Stimulated activated CD4-positive, alpha-beta T cell treated with anti-CD3 and anti-CD28 coated beads, Interleukin-1b, Interleukin-23, amount 100 ng/mL, for 48 hours (primary cell): ENCODE results near the gene TCERG1L.
"Not testable (repeated sequence)": the region's sequence is repeated elsewhere in the genome, so short reads cannot be mapped to it uniquely, and the experiment has no call there.

ENCODE experiments used
- DNase-seq: peaks from one replicate; pipeline ENCODE4 v3.0.0-alpha.2; 2020

TCERG1L gene

DNA sequence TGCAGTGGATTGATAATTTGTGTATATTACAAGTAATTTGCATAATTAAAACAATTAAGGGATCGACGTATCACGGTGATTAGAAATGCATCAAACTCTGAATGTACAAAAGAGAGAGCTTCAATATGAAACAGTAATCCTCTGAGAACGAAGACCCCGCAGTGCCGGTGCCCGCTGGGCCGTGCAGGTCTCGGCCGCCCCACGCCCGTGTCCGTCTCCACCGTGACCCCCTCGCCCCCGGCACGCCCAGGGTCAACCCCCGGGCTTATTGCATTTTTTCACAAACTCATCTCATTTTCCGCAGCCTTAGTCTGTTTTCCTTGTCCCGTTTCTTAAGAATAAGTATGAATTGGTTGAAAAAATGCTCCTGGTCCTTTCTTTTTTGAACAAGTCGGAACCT lies 218.6 kb downstream of the TCERG1L start:
- no peak for DNase-seq

DNA sequence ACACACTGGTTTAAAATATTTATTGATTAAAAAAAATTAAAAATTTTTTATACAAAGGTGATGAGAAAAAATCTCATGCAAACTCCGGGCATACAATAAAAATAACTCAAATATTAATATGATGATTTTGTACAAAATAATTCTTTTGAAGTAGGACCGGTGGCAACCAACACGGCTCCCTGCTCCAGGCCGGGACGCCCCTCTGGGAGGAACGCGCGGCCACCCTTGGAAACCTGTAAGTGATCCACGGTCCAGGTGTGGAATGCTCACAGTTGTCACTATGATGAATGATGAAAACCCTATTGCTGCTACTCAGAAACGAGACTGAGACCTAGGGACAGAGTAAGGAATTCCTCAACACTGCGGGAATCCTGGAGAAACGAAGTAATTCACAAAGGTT lies 219.1 kb downstream of the TCERG1L start:
- no peak for DNase-seq

DNA sequence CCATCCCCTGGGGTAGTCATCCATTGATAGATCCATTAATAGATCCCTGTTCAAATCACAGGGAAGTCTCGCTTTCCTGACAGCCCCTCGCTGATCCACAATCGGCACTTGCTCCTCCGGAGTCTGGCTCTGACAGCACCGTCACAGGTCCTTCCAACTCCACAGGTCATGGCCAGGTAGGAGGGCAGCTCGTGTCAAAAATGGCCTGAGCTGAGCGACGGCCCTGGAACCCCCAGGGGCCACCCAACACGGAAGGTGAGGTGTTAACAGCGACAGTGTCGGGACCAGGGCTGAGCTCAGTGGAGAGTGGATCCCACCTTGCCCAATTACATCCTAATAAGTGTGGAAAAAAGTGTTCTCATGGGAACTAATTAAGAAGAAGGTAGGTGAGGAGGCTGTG lies 219.8 kb downstream of the TCERG1L start:
- no peak for DNase-seq

DNA sequence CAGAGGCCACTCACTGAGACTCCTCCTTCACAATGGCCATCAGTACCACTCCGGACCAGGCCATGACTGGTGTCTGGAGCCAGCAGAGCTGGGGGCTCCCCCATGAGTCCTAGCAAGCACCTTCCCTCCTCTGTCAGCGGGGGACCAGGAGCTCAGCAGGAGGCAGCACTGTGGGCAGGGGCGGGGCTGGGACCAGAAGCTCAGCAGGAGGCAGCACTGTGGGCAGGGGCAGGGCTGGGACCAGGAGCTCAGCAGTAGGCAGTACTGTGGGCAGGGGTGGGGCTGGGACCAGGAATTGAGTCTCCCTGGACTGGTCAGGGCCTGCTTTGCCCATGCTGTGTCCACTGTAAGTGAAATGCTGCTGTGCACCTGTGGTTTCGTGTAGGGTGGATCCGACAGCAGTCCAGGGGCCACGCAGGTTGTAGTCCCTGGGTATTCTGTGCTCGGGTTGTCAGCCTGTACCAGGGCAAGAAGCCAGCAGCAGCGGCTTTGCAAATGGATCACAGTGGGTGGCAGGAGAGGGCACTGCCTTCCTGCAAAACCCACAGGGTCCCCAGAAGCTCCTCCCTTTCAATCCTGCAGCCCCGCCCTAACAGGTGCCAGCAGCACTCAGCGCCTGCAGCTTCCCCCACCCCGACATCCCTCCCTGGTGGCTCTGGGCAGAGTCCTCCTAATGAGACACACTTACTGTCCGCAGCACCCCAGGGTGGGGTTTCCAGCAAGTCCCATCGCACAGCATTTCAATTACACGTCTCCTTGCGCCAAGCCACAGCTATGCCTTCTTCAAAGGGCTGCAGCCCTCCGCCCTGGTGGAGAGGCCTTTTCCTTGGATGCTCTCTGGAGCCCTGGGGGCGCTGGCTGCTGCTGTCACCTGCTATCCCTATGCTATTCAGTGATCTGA lies 220.5 kb downstream of the TCERG1L start:
- no peak for DNase-seq

DNA sequence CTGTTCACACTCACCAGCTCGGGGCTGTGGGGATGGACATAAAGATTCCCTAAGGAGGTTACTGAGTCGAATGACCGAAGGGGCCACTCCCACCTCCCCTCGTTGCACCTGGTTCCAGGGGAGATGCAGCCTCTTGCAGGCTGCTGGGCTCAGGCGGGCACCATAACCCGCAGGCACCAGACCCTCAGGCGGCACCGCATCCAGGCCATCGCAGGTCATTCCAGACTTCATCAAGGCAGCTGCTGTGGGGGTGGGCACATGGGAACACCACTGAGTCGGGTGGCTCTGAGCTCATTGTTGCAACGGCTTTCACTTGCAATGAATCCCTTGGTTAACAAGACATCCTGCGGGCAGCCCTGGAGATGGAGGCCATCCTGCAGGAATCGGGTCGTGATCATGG lies 221.7 kb downstream of the TCERG1L start:
- no peak for DNase-seq

DNA sequence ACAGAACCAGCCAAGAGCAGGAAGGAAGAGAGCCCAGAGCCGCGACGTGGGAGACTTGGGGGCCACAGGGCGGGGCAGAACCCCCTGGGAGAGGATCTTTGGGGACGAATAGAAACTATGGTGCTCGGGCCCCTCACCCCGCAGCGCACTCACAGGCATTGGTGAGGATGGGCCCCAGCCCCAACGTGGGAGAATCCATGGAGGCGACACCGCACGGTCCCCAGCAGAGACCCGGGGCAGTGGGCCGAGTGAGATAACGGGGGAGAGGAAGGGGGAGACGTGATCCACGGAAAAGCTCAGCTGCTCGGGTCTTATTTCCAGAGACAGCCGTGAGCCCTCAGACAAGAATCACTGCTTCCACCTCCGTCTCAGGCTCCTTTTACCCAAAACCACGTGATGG lies 222.4 kb downstream of the TCERG1L start:
- DNase-seq = no peak

DNA sequence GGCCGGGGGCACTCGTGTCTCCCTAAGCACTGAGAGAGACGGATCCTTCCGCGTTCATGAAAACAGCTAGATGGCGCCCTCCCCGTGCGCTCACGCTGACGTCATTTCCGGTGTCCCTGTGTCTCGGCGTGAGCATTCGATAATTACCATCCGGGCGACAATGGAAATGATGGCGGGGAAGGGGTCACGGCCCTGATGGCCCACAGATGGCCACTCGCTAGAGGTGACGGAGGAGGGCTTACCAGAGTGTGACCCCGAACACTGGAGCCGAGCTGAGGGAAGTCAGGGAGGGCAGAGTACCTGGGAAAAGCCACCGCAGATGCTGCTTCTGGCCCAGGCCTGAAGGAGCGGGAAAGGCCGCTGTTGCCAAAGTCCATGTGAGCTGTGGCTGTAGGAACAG lies 222.9 kb downstream of the TCERG1L start:
- DNase-seq = no peak

DNA sequence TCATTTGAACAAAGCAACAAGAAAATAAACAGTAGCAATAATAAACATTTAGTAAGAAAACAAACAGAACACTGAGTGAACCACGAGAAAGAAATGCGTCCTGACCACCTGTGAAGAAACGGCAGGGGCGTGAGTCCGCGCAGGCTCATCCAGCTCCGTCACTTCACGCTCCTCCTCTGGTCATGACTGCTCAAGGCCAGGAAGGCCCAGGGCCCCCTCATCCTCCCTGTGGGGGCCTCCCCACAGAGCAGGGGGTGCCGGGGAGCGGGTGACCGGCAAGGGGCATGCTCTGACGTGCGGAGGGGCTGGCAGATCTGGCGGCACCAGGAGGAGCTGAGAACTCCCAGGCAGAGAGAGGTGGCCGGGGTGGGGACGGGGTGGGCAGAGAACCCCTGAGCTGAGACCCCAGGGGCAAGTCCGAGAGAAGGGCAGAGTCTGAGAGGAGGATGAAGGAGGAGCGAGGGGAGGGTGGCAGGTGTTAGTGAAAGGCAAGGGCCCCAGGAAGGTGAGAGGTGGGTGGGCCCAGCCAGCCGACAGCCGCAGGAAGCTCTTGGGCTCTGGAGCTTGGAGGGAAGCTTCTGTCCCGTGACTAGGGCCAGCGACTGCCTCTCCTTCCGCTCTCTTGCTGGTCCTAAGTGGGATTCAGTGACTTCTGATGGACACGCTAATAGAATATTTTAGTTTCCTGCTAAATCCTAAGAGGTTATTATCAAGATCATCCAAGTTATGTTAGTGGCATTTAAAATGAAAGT lies 223.9 kb downstream of the TCERG1L start:
- no peak for DNase-seq

DNA sequence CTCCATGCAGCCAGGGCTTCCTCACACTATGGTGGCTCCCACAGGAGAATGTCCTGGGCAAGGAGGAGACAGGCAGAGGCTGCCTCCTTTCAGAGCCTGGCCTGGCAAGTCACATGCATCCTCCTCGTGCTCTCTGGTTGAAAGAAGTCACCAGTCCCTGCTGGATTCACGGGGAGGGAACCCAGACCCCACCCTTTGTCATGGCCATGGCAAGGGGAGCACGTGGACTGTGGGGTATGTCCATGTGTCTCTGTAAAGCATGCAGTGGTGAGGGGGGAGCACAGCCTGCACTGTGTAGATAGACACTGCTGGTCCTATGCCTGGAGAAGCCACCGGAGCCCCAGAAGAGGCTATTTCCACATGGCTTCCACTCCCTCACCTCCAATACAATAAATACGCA lies 225.0 kb downstream of the TCERG1L start:
- DNase-seq = no peak

DNA sequence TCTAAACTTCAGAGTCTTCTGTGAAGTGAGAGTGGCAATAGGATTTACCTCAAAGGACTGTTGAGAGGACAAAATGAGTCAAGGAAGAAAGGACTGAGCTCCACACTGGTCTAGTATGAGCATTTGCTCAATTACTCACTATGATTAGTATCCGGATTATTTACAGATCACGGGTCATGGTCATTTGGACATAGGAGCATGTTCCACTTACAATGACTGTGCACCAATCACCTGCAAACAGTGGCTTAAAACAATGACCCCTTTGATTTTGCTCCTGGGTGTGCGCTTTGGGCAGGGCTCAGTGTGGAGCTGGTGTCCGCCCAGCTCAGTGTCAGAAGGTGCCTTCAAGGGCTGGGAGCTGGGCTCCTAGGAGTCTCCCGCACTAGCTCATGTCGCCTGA lies 225.4 kb downstream of the TCERG1L start:
- no peak for DNase-seq

DNA sequence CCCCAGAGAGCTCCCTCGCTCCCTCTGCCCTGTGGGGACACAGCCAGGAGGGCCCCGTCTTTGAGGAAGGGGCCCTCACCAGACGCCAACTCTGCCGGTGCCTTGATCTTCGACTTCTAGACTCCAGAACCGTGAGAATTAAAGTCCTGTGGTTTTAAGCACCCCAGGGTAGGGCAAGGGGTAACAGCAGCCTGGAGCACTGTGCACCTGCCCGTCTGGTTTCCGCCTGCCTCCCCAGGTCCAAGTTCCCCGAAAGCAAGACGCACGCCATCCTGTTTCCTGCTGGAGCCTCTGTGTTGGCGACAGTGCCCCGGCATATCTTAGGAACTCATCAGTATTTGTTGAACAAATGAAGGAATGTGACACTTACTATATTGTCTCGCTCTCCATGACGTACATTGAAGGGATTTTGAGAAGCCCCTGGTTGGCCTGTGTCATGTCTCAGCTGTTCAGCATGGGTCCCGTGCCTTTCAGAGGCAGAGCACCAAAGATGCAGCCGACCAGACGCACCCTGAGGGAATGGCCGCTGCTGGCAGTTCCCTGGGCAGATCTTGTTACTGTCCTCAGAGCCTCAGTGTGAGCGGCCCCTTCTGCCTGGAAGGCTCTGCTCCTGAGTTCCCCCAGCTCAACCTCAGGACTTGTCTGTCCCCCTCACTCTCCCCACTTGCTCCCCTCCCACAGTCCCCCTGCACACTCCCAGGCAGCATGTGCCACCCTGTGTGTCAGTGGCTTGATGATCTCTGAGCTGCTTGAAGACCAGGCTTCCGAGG lies 226.2 kb downstream of the TCERG1L start:
- DNase-seq = no peak

DNA sequence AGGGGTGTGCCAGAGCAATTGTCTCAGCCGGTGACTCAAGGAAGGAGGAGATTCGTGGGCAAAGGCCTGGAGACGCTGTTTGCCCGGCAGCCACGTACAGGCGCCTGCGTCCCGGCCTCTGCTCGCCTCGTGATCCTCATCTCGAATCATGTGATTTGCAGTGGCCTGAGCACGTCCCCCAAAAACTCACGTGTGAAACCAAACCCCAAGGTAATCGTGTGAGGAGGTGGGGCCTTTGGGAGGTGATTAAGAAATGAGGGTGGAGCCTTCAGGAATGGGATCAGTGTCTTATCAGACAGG lies 226.8 kb downstream of the TCERG1L start:
- DNase-seq = no peak

DNA sequence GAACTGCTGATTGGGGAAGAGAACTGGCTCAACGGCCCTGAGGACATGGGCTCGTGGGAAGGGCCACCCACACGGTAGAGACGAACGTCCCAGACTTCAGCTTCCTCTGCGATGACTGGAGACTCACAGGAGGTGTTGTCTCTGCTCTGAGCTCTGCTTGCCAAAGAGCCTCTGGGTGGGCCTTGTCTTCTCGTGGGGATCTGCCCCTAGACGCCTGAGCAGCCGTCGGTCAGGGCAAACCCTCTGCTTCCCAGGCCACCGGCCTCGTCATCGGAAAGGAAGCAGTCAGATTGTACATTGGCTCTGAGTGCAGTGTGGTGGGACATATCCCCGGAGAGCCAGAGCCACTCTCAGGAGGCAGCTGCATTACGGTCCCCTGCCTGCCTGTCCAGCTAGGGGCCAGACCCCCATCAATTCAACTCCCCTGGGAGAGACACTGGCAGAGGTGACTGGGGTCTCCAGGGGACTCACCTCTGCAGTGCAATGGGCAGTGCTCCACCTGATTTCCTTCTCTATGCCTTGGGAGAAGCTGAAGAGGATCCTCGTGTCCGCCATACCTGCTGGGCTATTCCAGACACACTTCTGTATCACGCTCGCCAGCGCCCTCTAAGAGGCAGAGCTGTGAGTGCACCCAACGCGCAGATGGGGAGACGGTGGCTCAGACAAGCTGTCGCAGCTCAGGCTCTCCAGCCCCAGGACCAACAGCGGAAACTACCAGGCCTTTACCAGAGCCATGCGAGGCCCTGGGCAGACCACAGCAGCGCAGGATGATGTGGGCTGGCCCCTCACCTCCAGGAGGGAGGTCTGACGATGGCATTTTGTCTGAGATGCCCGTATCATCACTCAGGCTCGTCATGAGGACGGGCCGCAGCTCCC lies 227.4 kb downstream of the TCERG1L start:
- DNase-seq = no peak

DNA sequence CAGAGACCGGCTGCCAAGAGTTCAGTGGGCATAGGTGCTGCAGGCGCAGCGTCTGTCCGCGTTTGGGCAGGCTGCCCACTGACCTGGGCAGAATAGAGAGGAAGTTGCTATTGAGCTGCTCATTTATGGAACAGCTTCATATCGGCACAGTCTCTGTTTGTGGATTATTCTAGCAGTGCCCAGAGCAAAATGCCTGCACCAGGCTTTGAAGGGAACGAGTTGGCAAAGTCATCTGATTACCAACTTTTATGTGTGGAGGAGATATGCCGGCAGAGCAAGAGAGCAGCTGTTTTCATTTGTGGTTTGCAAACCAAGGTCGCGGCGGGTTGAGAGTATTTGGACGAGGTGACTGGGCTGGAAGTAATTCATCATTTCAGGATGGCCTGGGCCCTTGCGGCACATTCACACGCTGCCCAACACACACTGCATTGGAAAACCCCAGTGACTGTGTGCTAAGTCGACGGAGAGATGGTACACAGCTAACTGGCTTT lies 228.5 kb downstream of the TCERG1L start:
- DNase-seq = peak; percentile 13

DNA sequence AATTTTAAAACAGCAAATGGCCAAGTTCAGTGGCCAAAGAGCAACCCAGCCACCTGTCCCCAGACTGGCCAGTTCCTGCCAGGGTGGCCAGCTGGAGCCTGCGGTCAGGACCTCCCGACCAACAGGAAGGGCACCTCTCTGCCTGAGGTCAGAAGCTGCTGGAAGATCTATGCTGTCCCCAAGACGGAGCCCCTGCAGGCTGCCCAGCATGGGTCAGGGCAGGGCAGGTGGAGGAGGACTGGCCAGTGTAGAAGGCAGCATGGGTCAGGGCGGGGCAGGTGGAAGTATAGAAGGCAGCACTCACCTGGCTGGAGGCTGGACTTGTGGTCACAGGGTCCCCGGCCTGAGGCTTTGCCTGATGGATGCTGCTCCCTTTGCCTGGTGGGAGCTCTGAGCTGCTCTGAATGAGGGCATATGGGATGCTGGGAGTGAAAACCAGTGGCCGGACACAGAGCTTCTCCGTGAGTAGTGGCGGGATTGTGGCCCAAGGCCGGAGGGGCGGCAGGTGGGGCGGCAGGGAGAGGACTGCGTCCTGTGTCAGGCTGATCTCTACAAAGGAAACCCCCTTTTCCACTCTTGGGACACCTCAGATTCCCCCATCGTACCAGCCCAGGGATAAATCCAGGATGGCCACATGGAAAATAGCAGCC lies 229.2 kb downstream of the TCERG1L start:
- DNase-seq = no peak

DNA sequence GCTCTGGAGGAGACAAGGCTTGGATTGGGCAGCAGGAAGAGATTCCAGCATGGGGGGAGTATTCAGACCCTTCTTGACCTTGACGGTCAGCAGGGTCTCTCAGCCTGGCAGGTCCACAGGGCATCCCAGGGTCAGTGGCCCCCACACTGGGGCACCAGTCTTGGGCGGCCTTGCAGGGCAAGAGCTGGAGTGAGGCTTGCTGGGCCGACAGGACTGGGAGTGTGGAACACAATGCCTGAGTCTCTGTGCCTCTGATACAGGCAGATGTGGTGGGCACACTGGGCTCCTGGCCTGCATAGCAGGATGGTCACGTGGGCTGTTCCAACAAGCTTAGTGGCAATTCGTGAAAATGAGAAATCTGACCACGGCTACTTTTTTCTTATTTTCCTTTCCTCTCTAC lies 229.7 kb downstream of the TCERG1L start:
- DNase-seq = no peak

DNA sequence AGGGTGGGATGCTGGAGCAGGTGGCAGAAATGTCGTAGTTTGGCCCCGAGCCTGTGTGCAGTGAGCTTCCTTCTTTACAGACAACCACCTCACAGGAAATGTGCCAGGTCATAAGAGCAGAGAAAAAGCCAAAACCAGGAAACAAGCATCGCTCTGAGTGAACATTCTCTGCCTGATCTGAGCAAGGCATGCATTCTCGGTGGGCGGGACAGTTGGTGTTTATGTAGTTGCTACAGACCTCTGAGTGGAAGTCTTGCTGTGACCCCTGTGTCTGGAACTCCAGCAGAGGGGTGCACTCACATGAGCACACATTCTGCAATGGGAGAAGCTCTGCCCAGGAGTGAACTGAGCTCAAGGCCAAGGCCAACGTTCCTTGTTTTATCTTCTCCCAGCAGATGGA lies 230.1 kb downstream of the TCERG1L start:
- DNase-seq = peak; percentile 32

DNA sequence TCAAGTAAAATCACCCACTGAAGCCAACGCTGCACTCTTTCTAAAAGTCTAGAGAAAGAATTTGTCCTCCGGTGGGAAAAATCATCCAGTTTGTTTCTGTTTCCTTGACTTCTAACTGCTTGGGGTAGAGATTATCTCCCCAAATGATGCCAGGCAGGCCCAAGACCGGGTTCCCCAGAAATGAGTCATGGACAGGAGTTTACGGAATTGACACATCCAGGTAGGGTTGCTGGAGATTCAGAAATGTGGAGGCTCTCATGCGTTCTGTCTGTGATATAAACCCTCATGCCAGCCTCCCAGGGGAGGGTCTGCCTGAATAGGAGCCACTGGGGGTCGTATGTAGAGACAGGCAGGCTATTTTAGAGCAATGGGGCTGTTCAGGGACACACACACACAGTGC lies 230.9 kb downstream of the TCERG1L start:
- DNase-seq = no peak

DNA sequence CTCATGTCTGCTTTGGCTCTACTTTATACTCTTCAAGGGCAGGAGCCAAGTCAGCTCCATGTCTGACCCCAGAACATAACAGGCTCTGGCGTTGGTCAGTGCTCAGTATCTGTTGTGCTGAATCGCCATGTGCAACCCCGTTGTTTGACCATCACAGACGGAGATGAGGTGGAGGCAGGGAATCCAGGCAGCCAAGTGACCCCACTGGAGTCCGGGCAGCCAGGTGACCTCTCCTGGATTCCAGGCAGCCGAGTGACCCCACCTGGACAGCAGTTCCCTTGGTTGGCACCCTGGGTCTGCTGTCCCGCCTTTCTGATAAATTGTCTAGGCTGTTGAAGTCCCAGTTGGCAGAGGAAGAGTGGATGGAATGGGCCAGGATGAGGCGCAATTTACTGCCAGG lies 232.2 kb downstream of the TCERG1L start:
- no peak for DNase-seq

DNA sequence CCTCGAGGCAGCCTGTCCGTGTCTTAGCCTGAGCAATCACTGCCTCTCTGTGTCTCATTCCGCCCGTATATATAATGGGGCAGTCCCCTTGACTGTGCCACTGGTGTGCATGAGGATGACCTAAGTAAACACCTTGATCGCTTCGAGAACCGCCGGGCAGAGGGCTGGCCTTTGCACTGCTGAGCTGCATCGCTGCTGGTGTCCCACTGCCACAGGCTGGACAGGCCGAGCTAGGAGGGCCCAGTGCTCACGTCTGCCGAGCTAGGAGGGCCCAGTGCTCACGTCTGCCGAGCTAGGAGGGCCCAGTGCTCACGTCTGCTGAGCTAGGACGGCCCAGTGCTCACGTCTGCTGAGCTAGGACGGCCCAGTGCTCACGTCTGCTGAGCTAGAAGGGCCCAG lies 232.6 kb downstream of the TCERG1L start:
- DNase-seq = not testable (repeated sequence)

DNA sequence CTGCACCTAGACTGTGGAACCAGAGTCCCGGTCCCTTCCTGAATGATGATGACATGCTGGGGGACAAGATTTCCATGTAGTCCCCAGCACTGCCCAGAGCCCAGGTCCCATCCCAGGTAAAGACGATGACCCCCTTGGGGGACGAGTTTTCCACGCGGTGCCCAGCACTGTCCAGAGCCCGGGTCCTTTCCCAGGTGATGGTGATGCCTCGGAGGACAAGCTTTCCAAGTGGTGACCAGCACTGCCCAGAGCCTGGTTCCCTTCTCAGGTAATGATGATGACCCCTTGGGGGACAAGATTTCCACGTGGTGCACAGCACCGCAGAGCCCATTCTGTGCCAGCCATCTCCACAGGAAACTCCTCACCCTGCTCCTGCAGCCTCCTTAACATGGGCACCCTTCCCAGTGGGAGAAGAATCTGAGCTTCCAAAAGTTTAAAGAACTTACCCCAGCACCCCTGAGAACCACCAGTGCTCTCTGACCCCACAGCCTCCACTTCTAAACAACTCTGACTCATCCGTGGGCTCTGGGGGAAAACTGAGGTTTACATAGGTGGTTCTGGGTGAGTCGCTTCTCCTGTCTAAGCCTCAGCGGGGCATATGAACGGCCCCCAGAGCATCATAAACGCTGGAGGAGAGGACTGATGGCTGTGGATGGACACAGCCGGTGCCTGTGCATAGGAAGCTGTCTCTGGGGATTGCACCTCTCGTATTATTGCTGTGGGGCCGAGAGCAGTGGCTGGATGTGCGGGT lies 233.2 kb downstream of the TCERG1L start:
- DNase-seq = no peak
